ENCODE results near the gene MYO16.
"Not testable (repeated sequence)": the region's sequence is repeated elsewhere in the genome, so short reads cannot be mapped to it uniquely, and the experiment has no call there.

Gene MYO16

DNA sequence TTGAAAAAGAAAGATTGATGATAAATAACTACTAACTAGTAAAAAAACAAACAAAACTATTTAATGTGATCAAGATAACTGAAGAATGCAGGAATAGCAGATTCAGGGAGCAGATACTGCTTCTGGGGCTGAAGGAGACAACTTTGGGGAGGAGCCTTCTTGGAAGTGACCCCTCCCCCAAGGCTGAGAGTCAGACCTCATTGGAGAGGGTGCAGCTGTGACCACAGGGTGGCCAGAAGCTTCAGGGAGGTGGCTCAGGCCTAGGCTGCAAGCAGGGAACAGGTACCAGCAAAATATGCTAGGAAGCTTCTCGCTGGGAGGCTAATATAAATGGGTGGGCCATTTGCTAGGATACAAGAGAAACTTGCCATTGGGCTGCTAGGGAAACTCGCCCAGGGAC, 149.9 kb downstream of the MYO16 start:
- Mint-ChIP-seq H3K4me1 (ENCODE audit: low read depth) (no peaks in the 10 kb centered on the region), H3K4me3 (no peak overlapping the region), H3K36me3 (ENCODE audit: low read depth) (no peaks in the 10 kb centered on the region), H3K27ac (no peak overlapping the region), H3K9me3 (no peaks in the 10 kb centered on the region), H3K27me3 (ENCODE audit: low read depth) (no peaks in the 10 kb centered on the region)
- no peak for DNase-seq (ENCODE audit: low spot score)

DNA sequence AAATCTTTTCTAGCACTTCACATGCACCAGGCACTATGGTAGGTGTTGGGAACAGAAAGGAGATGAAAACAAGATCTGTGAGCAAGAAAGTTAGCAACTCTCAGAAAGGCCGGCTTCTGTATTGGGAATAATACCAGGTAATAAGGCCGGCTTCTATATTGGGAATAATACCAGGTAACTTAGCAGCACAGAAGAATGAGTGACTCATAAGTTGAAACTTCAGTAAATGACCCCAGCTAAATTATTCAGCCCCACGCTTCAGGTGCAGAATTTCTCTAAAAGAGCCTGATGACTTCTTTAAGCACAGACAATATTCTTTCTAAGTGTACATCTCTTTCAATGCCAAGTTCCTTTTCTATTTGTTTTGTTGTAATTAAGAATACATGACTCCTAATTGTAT, 151.3 kb downstream of the MYO16 start:
- Mint-ChIP-seq H3K4me1 (ENCODE audit: low read depth) (no peaks in the 10 kb centered on the region), H3K36me3 (ENCODE audit: low read depth) (no peaks in the 10 kb centered on the region), H3K27ac (no peak overlapping the region), H3K9me3 (no peaks in the 10 kb centered on the region), H3K4me3 (no peak overlapping the region), H3K27me3 (ENCODE audit: low read depth) (no peaks in the 10 kb centered on the region)
- no peak for DNase-seq (ENCODE audit: low spot score)

DNA sequence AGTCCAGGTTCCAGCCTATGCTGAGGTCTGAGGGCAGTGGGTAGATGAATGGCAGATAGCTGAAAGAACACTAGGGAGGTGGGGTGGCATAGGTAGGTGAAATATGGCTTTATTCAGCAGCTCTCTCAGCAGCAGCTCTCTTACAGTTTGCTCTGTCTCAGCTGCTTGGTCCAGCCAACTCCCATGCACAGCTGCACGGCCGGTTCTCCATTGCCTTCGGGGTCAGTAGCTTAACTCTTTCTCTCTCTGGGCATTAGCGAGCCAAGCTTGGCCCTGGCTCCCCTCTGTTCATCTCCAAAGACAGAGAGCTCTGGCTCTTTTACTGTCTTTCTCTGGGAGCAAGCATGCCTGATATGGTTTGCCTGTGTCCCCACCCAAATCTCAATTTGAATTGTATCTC, 151.9 kb downstream of the MYO16 start:
- no peak overlapping the region for H3K27ac Mint-ChIP-seq
- no peak overlapping the region for H3K4me3 Mint-ChIP-seq
- DNase-seq (ENCODE audit: low spot score): no peak
- H3K36me3 Mint-ChIP-seq (ENCODE audit: low read depth): no peaks in the 10 kb centered on the region
- no peaks in the 10 kb centered on the region for H3K27me3 Mint-ChIP-seq (ENCODE audit: low read depth)
- H3K4me1 Mint-ChIP-seq (ENCODE audit: low read depth): no peaks in the 10 kb centered on the region
- no peaks in the 10 kb centered on the region for H3K9me3 Mint-ChIP-seq

DNA sequence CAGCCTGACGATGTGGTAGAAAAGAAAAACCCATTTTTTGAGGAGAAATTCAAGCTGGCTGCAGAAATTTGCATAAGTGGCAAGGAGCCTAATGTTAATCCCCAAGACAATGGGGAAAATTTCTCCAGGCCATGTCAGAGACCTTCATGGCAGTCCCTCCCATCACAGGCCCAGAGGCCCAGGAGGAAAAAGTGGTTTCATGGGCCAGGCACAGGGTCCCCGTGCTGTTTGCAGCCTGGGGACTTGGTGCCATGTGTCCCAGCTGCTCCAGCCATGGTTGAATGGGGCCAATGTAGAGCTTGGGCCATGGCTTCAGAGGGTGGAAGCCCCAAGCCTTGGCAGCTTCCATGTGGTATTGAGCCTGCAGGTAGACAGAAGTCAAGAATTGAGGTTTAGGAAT, 153.1 kb downstream of the MYO16 start:
- H3K27ac Mint-ChIP-seq; H3K4me1 Mint-ChIP-seq (ENCODE audit: low read depth); H3K27me3 Mint-ChIP-seq (ENCODE audit: low read depth); H3K36me3 Mint-ChIP-seq (ENCODE audit: low read depth); H3K9me3 Mint-ChIP-seq; H3K4me3 Mint-ChIP-seq; DNase-seq (ENCODE audit: low spot score): not testable (repeated sequence)

DNA sequence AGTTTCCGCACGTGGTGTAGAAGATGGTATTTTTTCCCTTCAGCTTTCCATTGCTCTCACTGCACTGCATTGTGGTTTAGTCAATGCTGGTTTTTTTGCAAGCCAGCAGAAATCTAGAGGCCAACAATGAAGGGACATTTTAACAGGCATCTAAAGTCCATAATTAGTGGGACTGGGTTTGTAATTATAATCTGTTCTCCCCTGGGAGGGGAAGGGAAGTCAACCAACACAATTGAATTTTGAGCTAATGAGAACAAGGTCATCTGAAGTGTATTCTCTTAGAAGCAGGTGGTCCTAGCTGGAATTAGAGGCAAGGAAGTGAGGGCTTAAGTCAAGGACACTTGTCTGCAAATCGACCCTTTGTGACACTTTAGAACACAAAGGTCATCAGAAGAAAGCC, 156.4 kb downstream of the MYO16 start:
- no peak overlapping the region for H3K4me3 Mint-ChIP-seq
- no peak overlapping the region for H3K27ac Mint-ChIP-seq
- H3K27me3 Mint-ChIP-seq (ENCODE audit: low read depth): no peaks in the 10 kb centered on the region
- no peaks in the 10 kb centered on the region for H3K36me3 Mint-ChIP-seq (ENCODE audit: low read depth)
- H3K9me3 Mint-ChIP-seq: no peaks in the 10 kb centered on the region
- no peak for DNase-seq (ENCODE audit: low spot score)
- no peaks in the 10 kb centered on the region for H3K4me1 Mint-ChIP-seq (ENCODE audit: low read depth)

DNA sequence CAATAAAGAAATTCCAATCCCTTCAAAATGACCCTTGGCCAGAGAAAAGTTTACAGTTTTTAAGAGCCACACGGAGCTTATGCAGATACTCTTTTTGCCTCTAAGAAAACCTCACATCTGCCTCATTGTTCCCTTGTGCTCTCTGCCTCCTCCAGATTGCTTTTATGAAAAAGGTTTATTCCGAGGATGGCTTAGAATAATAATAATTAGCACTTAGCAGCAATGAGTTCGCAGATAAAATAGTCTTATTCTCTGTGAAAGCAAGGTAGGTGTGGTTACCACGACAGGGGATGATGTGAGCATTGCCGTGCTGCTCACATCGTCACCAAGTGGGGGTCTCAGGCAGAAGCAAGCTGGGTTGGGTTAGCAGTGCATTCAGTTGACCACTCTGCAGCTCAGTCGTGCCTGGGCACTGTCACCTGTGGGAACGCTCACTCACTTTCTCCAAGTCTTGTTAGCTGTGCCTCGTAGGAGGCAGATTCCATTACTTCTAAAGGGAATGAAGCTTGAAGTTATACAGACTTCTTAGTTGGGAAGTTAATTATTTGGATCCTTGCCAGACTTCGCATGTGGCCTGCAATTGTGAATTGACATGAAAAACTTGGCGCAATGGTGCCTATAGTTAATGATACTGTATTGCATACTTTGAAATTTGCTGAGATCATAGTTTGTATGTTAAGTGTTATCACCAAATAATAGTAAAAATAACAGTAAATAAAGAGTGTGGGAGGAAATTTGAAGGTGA, 157.2 kb downstream of the MYO16 start:
- H3K27me3 Mint-ChIP-seq (ENCODE audit: low read depth): no peaks in the 10 kb centered on the region
- no peak for DNase-seq (ENCODE audit: low spot score)
- no peaks in the 10 kb centered on the region for H3K36me3 Mint-ChIP-seq (ENCODE audit: low read depth)
- H3K4me1 Mint-ChIP-seq (ENCODE audit: low read depth): no peaks in the 10 kb centered on the region
- no peaks in the 10 kb centered on the region for H3K9me3 Mint-ChIP-seq
- H3K4me3 Mint-ChIP-seq: no peak overlapping the region
- H3K27ac Mint-ChIP-seq: no peak overlapping the region

DNA sequence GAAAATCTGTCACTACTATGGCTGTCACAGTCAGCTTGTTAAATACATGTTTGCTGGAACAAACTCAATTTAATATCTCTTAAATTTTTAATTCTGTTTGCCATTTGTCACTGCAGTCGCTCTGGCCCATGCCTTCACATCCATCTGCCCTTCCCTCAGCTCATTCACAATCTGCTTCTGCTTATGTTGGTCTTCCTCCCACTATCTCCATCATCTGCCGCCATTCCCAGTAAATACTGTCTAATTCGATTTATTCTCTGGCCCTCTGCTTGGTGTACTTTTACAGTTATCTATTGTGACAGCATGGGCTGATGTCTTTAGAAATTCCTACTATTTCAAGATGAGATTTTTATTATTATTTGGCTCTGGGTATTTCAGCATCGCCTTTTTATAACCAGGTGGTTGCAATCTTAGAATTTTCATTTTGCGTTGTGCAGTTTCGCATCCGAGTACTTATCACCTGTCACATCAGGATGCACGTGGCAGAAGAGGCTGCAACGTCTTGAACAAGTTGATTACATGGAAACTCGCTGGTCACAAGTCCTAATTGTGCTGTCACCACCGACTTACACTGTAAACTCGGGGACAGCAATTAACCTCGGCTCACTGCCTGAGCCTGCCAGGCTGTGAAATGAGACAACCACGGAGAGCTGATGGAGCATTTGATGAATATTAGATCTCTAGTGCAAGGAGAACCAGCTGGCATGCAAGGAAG, 158.4 kb downstream of the MYO16 start:
- Mint-ChIP-seq H3K4me3 (no peak overlapping the region), H3K9me3 (no peaks in the 10 kb centered on the region), H3K36me3 (ENCODE audit: low read depth) (no peaks in the 10 kb centered on the region), H3K4me1 (ENCODE audit: low read depth) (no peaks in the 10 kb centered on the region), H3K27me3 (ENCODE audit: low read depth) (no peaks in the 10 kb centered on the region), H3K27ac (no peak overlapping the region)
- no peak for DNase-seq (ENCODE audit: low spot score)

DNA sequence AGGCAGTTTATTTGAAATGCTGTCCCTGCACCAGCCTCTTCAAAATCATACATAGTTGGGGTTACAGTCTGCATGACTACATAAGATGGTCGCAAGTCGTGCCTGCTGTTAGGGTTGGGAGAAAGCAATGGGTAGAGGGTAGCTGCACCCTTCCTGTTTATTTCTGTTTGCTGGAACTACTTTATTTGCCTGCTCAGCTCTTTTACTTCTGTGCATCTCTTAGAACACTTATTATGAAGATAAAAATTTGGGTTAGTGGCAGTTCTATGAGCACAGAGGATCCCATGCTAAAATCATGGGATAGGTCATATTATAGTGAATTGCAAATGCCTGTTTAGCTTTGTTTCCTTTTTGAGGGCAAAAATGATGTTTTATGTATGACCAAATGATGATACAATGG, 160.1 kb downstream of the MYO16 start:
- H3K36me3 Mint-ChIP-seq (ENCODE audit: low read depth): no peaks in the 10 kb centered on the region
- no peaks in the 10 kb centered on the region for H3K4me1 Mint-ChIP-seq (ENCODE audit: low read depth)
- no peak for DNase-seq (ENCODE audit: low spot score)
- no peaks in the 10 kb centered on the region for H3K9me3 Mint-ChIP-seq
- no peaks in the 10 kb centered on the region for H3K27me3 Mint-ChIP-seq (ENCODE audit: low read depth)
- H3K27ac Mint-ChIP-seq: no peak overlapping the region
- no peak overlapping the region for H3K4me3 Mint-ChIP-seq

DNA sequence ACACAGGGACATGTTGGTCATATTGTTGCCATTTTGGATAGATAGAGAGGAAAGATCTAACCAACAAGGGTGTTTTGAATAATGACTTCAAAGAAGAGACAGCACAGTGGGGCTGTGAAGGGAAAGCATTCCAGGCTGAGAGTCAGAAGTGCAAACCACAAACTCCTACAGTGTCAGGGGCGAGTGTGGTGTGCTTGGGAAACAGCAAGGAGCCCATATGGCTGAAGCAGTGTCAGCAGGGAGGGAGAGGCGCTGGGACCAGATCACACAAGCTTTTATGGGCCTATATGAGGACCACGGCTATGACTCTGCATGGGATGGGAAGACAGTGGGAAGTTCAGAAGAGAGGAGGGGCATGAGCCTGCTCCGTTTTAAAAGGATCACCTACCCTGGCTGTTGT, 166.4 kb downstream of the MYO16 start:
- H3K9me3 Mint-ChIP-seq: no peaks in the 10 kb centered on the region
- H3K27me3 Mint-ChIP-seq (ENCODE audit: low read depth): no peaks in the 10 kb centered on the region
- no peak overlapping the region for H3K27ac Mint-ChIP-seq
- no peaks in the 10 kb centered on the region for H3K4me1 Mint-ChIP-seq (ENCODE audit: low read depth)
- no peaks in the 10 kb centered on the region for H3K36me3 Mint-ChIP-seq (ENCODE audit: low read depth)
- no peak overlapping the region for H3K4me3 Mint-ChIP-seq
- no peak for DNase-seq (ENCODE audit: low spot score)

DNA sequence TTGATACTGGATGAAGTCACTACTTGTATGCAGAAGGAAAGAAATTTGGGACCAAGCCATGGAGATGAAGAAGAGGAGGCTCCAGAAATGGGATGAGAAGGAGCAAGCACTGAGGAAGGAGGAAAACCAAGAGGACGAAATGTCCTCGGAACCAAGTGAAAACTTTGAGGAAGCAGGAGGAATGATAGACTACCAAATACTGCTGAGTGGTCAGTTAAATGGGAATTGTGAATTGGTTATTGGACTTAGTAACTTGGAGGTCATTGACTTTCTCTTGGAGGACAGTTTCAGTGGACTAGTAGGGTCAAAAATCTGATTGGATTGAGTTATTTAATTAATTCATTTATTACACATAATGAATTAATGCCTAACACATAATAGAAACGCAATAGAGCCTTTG, 167.9 kb downstream of the MYO16 start:
- Mint-ChIP-seq H3K36me3 (ENCODE audit: low read depth) (no peaks in the 10 kb centered on the region), H3K27me3 (ENCODE audit: low read depth) (no peaks in the 10 kb centered on the region), H3K4me1 (ENCODE audit: low read depth) (no peaks in the 10 kb centered on the region), H3K9me3 (no peaks in the 10 kb centered on the region), H3K4me3 (no peak overlapping the region), H3K27ac (no peak overlapping the region)
- no peak for DNase-seq (ENCODE audit: low spot score)

DNA sequence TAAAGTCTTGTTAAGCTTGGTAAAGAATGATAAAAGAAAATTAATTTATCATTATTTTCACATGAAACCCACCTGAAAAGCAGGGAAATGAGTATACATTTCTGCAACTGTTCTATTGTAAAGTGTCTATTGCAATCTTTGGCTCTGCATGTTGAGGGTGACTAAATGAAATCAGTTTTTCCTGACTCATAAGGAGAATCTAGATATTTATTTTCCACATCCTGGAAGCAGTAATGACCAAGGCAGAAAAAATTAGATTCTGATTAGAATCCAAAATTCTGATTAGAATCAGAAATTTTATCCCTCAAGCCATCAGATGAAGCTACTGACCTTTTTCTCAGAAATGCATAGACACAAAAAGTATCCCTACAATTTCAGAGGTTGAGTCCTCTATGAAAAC, 178.4 kb downstream of the MYO16 start:
- no peak for DNase-seq (ENCODE audit: low spot score)
- no peaks in the 10 kb centered on the region for H3K9me3 Mint-ChIP-seq
- no peak overlapping the region for H3K27ac Mint-ChIP-seq
- H3K36me3 Mint-ChIP-seq (ENCODE audit: low read depth): no peaks in the 10 kb centered on the region
- H3K4me3 Mint-ChIP-seq: no peak overlapping the region
- H3K27me3 Mint-ChIP-seq (ENCODE audit: low read depth): no peaks in the 10 kb centered on the region
- H3K4me1 Mint-ChIP-seq (ENCODE audit: low read depth): no peaks in the 10 kb centered on the region

DNA sequence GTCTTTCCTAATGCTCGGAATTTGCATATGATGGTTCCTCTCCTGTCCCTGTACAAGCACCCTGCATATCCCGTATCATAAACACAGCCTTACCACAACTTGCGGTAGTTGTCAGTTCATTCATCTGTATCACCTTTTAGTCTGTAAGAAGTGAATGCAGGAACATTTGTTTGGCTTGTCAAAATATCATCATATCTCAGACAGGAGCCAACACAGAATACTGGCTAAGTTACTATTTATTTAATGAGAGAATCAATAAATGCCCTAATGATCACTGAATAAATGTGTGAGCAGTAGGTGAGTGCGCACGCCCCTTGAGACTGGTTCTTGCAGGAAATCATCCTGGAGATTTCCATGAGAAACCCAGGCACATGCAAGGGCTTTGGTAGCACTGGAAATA, 182.8 kb downstream of the MYO16 start:
- no peaks in the 10 kb centered on the region for H3K9me3 Mint-ChIP-seq
- H3K4me1 Mint-ChIP-seq (ENCODE audit: low read depth): no peaks in the 10 kb centered on the region
- H3K27ac Mint-ChIP-seq: no peak overlapping the region
- H3K27me3 Mint-ChIP-seq (ENCODE audit: low read depth): no peaks in the 10 kb centered on the region
- no peaks in the 10 kb centered on the region for H3K36me3 Mint-ChIP-seq (ENCODE audit: low read depth)
- no peak for DNase-seq (ENCODE audit: low spot score)
- no peak overlapping the region for H3K4me3 Mint-ChIP-seq

DNA sequence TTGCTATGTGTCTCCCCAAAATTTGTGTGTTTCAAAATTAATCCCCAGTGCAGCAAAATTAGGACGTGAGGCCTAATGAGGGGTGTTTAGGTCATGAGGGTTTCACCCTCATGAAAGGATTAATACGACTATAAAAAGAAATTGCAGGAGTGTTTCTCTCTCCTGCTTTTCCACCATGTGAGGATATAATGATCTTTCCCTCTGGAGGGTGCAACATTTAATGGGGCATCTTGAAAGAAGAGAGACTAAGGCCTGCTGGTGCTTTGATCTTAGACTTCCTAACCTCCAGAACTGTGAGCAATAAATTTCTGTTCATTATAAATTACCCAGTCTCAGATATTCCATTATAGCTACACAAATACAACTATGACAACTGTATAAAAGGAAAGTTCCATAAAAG, 183.2 kb downstream of the MYO16 start:
- no peaks in the 10 kb centered on the region for H3K4me1 Mint-ChIP-seq (ENCODE audit: low read depth)
- no peaks in the 10 kb centered on the region for H3K9me3 Mint-ChIP-seq
- no peaks in the 10 kb centered on the region for H3K36me3 Mint-ChIP-seq (ENCODE audit: low read depth)
- H3K4me3 Mint-ChIP-seq: no peak overlapping the region
- DNase-seq (ENCODE audit: low spot score): no peak
- H3K27me3 Mint-ChIP-seq (ENCODE audit: low read depth): no peaks in the 10 kb centered on the region
- no peak overlapping the region for H3K27ac Mint-ChIP-seq

DNA sequence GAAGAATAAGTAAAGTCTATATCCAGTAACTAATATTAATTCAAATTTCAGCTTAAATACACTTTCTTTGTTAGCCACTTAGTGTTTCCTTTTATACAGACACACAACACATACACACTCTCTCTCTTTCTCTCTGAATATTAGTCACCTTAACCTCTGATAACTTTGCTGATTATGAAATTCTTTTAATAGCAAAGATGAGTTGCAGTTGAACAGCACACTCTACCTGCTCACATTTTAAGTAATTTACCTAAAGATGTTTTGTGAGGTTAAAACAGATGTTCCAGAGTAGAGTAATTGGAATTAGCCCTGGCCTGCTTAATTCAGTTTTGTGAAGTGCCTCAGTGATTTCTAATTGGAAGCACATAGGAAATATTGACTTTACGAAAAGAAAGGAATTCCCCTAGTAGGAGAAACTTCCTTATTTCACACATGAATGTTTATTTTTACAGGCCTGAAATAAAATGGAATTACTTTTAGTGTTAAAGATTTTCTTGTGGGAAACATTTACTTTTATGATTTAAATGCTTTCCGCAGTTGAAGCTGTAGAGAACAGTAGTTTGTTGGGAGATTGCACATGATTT, 184.3 kb downstream of the MYO16 start:
- Mint-ChIP-seq H3K4me1 (ENCODE audit: low read depth) (no peaks in the 10 kb centered on the region), H3K27me3 (ENCODE audit: low read depth) (no peaks in the 10 kb centered on the region), H3K9me3 (no peaks in the 10 kb centered on the region), H3K36me3 (ENCODE audit: low read depth) (no peaks in the 10 kb centered on the region), H3K27ac (no peak overlapping the region), H3K4me3 (no peak overlapping the region)
- DNase-seq (ENCODE audit: low spot score): no peak

Measured in T-helper 2 cell treated with Interferon-gamma antibody and Interleukin-4, amounts not matched to agents 5 μg/mL and 100 μg/mL, for 36 hours (primary cell).